HCT116 (cell line): ENCODE results near the gene TMEM109. TPM values are rescaled to one million over a fixed set of nuclear protein-coding genes. Genes with fewer than 3 reads are reported as not detected.

Source experiments
- ATAC-seq: fragments of 200-7000 bp; cut with Tn5 transposase; 2 replicates; pipeline ENCODE4 v1.9.1; 2020; ENCODE audit warnings: mild to moderate bottlenecking, moderate library complexity
- BruUV-seq: library from RNA; stranded (reverse); fragments of 400-500 nt; replicated peaks from 2 replicates; lab custom pipeline; 2021; lab: Mats Ljungman, UMichigan
- CTCF ChIA-PET: fragments of 300-600 bp; sonication (Branson Sonifier 250); formaldehyde crosslinking; loops from one replicate; lab custom pipeline; 2021; ENCODE audit warnings: antibody characterized with exemption; lab: Charles Lee
- POLR2A ChIA-PET: fragments of 300-600, 350-600 bp; sonication (Branson Sonifier 250); formaldehyde crosslinking; loops from one replicate; lab custom pipeline; 2021; ENCODE audit warnings: antibody characterized with exemption; lab: Charles Lee
- RAD21 ChIA-PET, 2 experiments: fragments of 300-600 bp; sonication (Branson Sonifier 250); formaldehyde crosslinking; loops; one replicate each; lab custom pipeline; 2023; ENCODE audit warnings: low total read pairs in 2 of 2; ENCODE audit not compliant: uncharacterized antibody in 2 of 2, unreplicated experiment in 2 of 2, low non-redundant PET in 1 of 2; lab: Charles Lee
- DNase-seq: peaks from one replicate; pipeline ENCODE4 v3.0.0-alpha.2; 2010; ENCODE audit warnings: low read depth, low spot score
- H2AFZ ChIP-seq: fragments of 200-600 bp; shearing (Covaris generic), sonication (generic); 2 replicates; pipeline ENCODE4 v1.6.1; 2017; ENCODE audit warnings: low read depth, mixed run types, mixed read lengths, antibody characterized with exemption, low read length; ENCODE audit not compliant: poor library complexity, severe bottlenecking
- H3K27ac ChIP-seq: 2 replicates; pipeline ENCODE4 v1.5.1; 2012; ENCODE audit warnings: low read depth, low read length
- H3K27me3 ChIP-seq: fragments of 200-600 bp; sonication (generic); 2 replicates; pipeline ENCODE4 v1.6.1; 2016; ENCODE audit warnings: mixed run types, low read length, mixed read lengths; ENCODE audit not compliant: insufficient read depth
- H3K36me3 ChIP-seq, 2 experiments: fragments of 200-500 bp in 1 of 2; fragments of 200-600 bp in 1 of 2; sonication (Bioruptor generic) in 1 of 2; sonication (generic) in 1 of 2; 2 replicates each; pipeline versions ENCODE4 v1.5.1 to v1.6.1; 2014 to 2016; ENCODE audit warnings: low read length in 2 of 2, inconsistent platforms in 1 of 2, mixed read lengths in 1 of 2, mixed run types in 1 of 2; ENCODE audit not compliant: insufficient read depth in 2 of 2, control insufficient read depth in 1 of 2
- H3K4me1 ChIP-seq, 2 experiments: fragments of 200-600 bp in 1 of 2; sonication (generic) in 1 of 2; 2 replicates each; pipeline versions ENCODE4 v1.5.1 to v1.6.1; 2012 to 2017; ENCODE audit warnings: low read length in 2 of 2, inconsistent platforms in 1 of 2, mild to moderate bottlenecking in 1 of 2, mixed read lengths in 1 of 2, mixed run types in 1 of 2, moderate library complexity in 1 of 2; ENCODE audit not compliant: insufficient read depth in 2 of 2, control insufficient read depth in 1 of 2
- H3K4me2 ChIP-seq: fragments of 200-600 bp; sonication (generic); 2 replicates; pipeline ENCODE4 v1.6.1; 2017; ENCODE audit warnings: mixed run types, low read length, mixed read lengths
- H3K4me3 ChIP-seq, 2 experiments: fragments of 200-600 bp in 1 of 2; sonication (generic) in 1 of 2; replicated peaks in 1 of 2; 2 replicates each; pipeline ENCODE4 v1.5.1; 2011 to 2016; ENCODE audit warnings: low read length in 2 of 2, control low read depth in 1 of 2, low read depth in 1 of 2, mild to moderate bottlenecking in 1 of 2, mixed read lengths in 1 of 2, mixed run types in 1 of 2
- H3K79me2 ChIP-seq: fragments of 200-600 bp; sonication (generic); 2 replicates; pipeline ENCODE4 v1.6.1; 2017; ENCODE audit warnings: mild to moderate bottlenecking, mixed run types, low read length, moderate library complexity, mixed read lengths; ENCODE audit not compliant: insufficient read depth
- H3K9ac ChIP-seq: fragments of 200-600 bp; sonication (generic); 2 replicates; pipeline ENCODE4 v1.6.1; 2016; ENCODE audit warnings: low read length, mixed read lengths
- H3K9me2 ChIP-seq: fragments of 200-600 bp; sonication (generic), shearing (Covaris generic); 2 replicates; pipeline ENCODE4 v1.6.1; 2017; ENCODE audit warnings: mixed run types, mild to moderate bottlenecking, moderate library complexity; ENCODE audit not compliant: insufficient read depth
- H3K9me3 ChIP-seq, 2 experiments: fragments of 200-500 bp in 1 of 2; fragments of 200-600 bp in 1 of 2; sonication (Bioruptor generic) in 1 of 2; sonication (generic) in 1 of 2; 2 replicates each; pipeline ENCODE4 v1.6.1; 2014 to 2017; ENCODE audit warnings: low read length in 2 of 2, mixed read lengths in 2 of 2, inconsistent platforms in 1 of 2, low read depth in 1 of 2, mild to moderate bottlenecking in 1 of 2, mixed run types in 1 of 2, moderate library complexity in 1 of 2; ENCODE audit not compliant: control insufficient read depth in 1 of 2, insufficient read depth in 1 of 2
- H4K20me1 ChIP-seq: fragments of 200-600 bp; sonication (generic), shearing (Covaris generic); 2 replicates; pipeline ENCODE4 v1.6.1; 2017; ENCODE audit warnings: mixed run types, mild to moderate bottlenecking, moderate library complexity; ENCODE audit not compliant: insufficient read depth
- ATF3 ChIP-seq: IDR thresholded peaks from 2 replicates; pipeline ENCODE4 v1.6.1; 2012
- CEBPB ChIP-seq: IDR thresholded peaks from 2 replicates; pipeline ENCODE4 v1.6.1; 2012; ENCODE audit warnings: low read depth
- CTCF ChIP-seq, 3 experiments: fragments of 200-600 bp in 1 of 3; sonication (generic) in 1 of 3; IDR thresholded peaks in 2 of 3; conservative IDR thresholded peaks in 1 of 3; 2 replicates each; pipeline ENCODE4 v1.5.1; 2012 to 2017; ENCODE audit warnings: low read depth in 2 of 3, low read length in 2 of 3, antibody characterized with exemption in 1 of 3, borderline replicate concordance in 1 of 3, control low read depth in 1 of 3, mild to moderate bottlenecking in 1 of 3, mixed read lengths in 1 of 3, mixed run types in 1 of 3, moderate library complexity in 1 of 3; ENCODE audit not compliant: insufficient read depth in 1 of 3
- EGR1 ChIP-seq: IDR thresholded peaks from 2 replicates; pipeline ENCODE4 v1.6.1; 2012; ENCODE audit warnings: low read depth
- ELF1 ChIP-seq: IDR thresholded peaks from 2 replicates; pipeline ENCODE4 v1.6.1; 2012; ENCODE audit warnings: low read depth, borderline replicate concordance
- EZH2 ChIP-seq: fragments of 200-600 bp; sonication (generic); IDR thresholded peaks from 2 replicates; pipeline ENCODE4 v1.6.1; 2017; ENCODE audit warnings: antibody characterized with exemption, mixed run types
- EZH2phosphoT487 ChIP-seq: fragments of 200-600 bp; IDR thresholded peaks from 2 replicates; pipeline ENCODE4 v1.6.1; 2018; ENCODE audit warnings: antibody characterized with exemption, borderline replicate concordance
- POLR2AphosphoS5 ChIP-seq: IDR thresholded peaks from 2 replicates; pipeline ENCODE4 v1.6.1; 2011; ENCODE audit warnings: mild to moderate bottlenecking, low read depth, low read length, moderate library complexity
- RAD21 ChIP-seq: IDR thresholded peaks from 2 replicates; pipeline ENCODE4 v1.6.1; 2012; ENCODE audit warnings: low read depth, mild to moderate bottlenecking
- REST ChIP-seq: IDR thresholded peaks from 2 replicates; pipeline ENCODE4 v1.6.1; 2012; ENCODE audit warnings: low read depth
- SIN3A ChIP-seq: IDR thresholded peaks from 2 replicates; pipeline ENCODE4 v1.6.1; 2012; ENCODE audit warnings: low read depth
- TCF7L2 ChIP-seq: IDR thresholded peaks from 2 replicates; pipeline ENCODE4 v1.7.0; 2011; ENCODE audit warnings: borderline replicate concordance, inconsistent platforms; ENCODE audit not compliant: insufficient read depth, insufficient read length; ENCODE audit errors: extremely low read depth
- ZBTB33 ChIP-seq: IDR thresholded peaks from 2 replicates; pipeline ENCODE4 v1.6.1; 2011; ENCODE audit warnings: mild to moderate bottlenecking, low read length, moderate library complexity; ENCODE audit not compliant: insufficient replicate concordance; ENCODE audit errors: extremely low read depth
- intact Hi-C: fragments of 100-400 bp; cut with micrococcal nuclease; formaldehyde crosslinking; loops from 2 replicates; pipeline ENCODE4 v1.10.0; 2022
- total RNA-seq: library from RNA; stranded (reverse); gene quantifications from one replicate; pipeline ENCODE4 v1.2.1, GENCODE V29; 2021; ENCODE audit not compliant: unreplicated experiment

Gene TMEM109
- total RNA-seq, 1 experiment from 2014 or later: 44.4 TPM

GRCh38 chr11:60895687-60896086, 18.3 kb upstream of the TMEM109 start:
- CTCF ChIA-PET: no interaction called here
- Histone ChIP-seq H3K9me2 (no peaks in the 10 kb centered on the region), H2AFZ (no peak overlapping the region), H3K4me3 (no peak overlapping the region), H3K27me3 (no peaks in the 10 kb centered on the region), H3K4me1 (peaks cover 0 to 3% of the 10 kb centered on the region in 2 experiments; a peak in 1 of 4 replicates), H3K9ac (no peak overlapping the region), H3K9me3 (no peaks in the 10 kb centered on the region), H3K79me2 (peaks cover 7% of the 10 kb centered on the region; the same call in 1 of the 2 replicates), H3K4me2 (no peak overlapping the region), H4K20me1 (peaks cover 7% of the 10 kb centered on the region; the same call in 1 of the 2 replicates), H3K27ac (no peak overlapping the region), H3K36me3 (peaks cover 53 to 57% of the 10 kb centered on the region in 2 experiments)
- RAD21 ChIA-PET: no interaction called here
- TF ChIP-seq EGR1: no peak
- no peak for TF ChIP-seq EZH2phosphoT487
- no peak for TF ChIP-seq SIN3A
- TF ChIP-seq TCF7L2: no peak
- no peak for TF ChIP-seq CEBPB
- TF ChIP-seq CTCF (IDR thresholded peaks at IDR 0.05 in 2 of 3, conservative IDR thresholded peaks at IDR 0.05 in 1 of 3; ENCODE audit: borderline replicate concordance in 1 of 3, insufficient read depth in 1 of 3, low read depth in 2 of 3, low read length in 2 of 3): no peak
- TF ChIP-seq ATF3: no peak
- no peak for TF ChIP-seq RAD21
- intact Hi-C loops: no loop called here
- POLR2A ChIA-PET: no interaction called here
- no peak for ATAC-seq
- no TSS peak for BruUV-seq
- DNase-seq: no peak

GRCh38 chr11:60897496-60897895, 16.5 kb upstream of the TMEM109 start:
- Histone ChIP-seq H3K4me3 (no peak overlapping the region), H3K4me2 (no peak overlapping the region), H3K9me3 (no peaks in the 10 kb centered on the region), H3K27ac (no peak overlapping the region), H3K36me3 (peaks cover 68 to 69% of the 10 kb centered on the region in 2 experiments), H4K20me1 (peaks cover 7% of the 10 kb centered on the region), H3K4me1 (peaks cover 0 to 3% of the 10 kb centered on the region in 2 experiments; a peak in 1 of 4 replicates), H3K9ac (no peak overlapping the region), H3K27me3 (no peaks in the 10 kb centered on the region), H3K9me2 (no peaks in the 10 kb centered on the region), H2AFZ (no peak overlapping the region), H3K79me2 (peaks cover 18% of the 10 kb centered on the region; the same call in 1 of the 2 replicates)
- CTCF ChIA-PET: no interaction called here
- ATAC-seq: no peak
- intact Hi-C loops: no loop called here
- no TSS peak for BruUV-seq
- RAD21 ChIA-PET: no interaction called here
- DNase-seq: no peak
- POLR2A ChIA-PET: no interaction called here
- TF ChIP-seq EZH2 (no peak), ELF1 (no peak), REST (no peak), POLR2AphosphoS5 (no peak), ZBTB33 (no peak)
